ENCODE measurements around the gene FBXO27. TPM values are rescaled to one million over a fixed set of nuclear protein-coding genes. Genes with fewer than 3 reads are reported as not detected.
"Not testable (repeated sequence)": the region's sequence is repeated elsewhere in the genome, so short reads cannot be mapped to it uniquely, and the experiment has no call there.

The FBXO27 gene, protein sequence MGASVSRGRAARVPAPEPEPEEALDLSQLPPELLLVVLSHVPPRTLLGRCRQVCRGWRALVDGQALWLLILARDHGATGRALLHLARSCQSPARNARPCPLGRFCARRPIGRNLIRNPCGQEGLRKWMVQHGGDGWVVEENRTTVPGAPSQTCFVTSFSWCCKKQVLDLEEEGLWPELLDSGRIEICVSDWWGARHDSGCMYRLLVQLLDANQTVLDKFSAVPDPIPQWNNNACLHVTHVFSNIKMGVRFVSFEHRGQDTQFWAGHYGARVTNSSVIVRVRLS
- polyA plus RNA-seq (2013, experiment 1 of 2; ENCODE audit: insufficient read length) = 2.5 TPM
- 2.2 TPM for polyA plus RNA-seq (2013, experiment 2 of 2; ENCODE audit: insufficient read length)

DNA sequence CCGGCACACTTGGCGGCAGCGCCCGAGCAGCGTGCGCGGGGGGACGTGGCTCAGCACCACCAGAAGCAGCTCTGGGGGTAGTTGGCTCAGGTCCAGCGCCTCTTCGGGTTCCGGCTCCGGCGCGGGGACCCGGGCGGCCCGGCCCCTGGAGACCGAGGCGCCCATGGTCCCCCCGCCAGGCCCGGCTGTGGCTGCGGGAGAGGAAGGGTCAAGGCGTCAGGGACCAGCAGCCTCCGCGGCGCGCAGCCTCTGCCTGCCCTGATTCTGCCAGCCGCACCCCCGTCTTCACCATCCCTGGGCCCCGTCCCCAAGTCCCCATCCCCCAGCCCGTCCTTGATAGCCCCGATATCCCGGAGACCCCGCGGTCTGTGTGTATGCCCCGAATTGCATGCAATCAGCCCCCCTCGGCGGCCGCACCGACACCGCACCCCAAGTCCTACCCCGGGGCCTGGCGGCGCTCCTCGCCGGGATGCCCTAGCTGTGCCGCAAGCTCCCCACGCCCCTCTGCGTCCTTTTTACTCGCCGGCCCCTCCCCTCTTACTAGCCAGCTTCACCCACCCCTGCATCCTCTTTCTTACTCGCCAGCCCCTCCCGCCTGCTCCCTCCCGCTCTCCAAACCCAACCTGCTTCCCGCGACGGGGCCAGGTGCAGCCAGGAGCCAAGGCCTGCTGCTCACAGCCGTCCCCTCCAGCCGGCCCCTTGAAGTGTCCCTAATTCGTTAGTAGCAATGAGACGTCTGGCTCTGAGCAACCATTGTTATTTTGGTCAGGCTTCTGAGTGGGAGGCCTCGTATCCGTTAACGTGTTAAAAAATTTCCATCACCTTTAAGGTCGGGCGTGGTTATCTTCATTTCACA is at the start of gene FBXO27:
Gene FBXO27 (minus strand): TSS at position 487 of the 856 bp plus-strand sequence. CDS start 322 bp downstream, at position 165.
- DNase-seq = no peak

DNA sequence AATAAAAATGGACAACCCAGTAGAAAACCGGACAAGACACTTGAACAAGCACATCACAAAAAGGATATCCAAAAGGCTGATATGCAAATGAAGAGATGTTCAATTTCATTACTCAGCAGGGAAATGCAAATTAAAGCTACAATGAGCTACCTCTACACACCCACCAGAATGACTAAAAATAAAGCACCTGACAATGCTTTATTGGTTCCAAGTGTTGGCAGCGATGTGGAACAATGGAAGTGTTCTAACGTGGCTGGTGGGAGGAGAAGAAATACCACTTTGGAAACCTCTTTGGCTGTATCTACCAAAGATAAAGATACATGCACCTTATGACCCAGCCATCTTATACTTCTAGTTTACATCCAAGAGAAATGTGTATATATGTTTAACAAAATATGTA is 48.1 kb upstream of the FBXO27 start:
- DNase-seq = no peak

DNA sequence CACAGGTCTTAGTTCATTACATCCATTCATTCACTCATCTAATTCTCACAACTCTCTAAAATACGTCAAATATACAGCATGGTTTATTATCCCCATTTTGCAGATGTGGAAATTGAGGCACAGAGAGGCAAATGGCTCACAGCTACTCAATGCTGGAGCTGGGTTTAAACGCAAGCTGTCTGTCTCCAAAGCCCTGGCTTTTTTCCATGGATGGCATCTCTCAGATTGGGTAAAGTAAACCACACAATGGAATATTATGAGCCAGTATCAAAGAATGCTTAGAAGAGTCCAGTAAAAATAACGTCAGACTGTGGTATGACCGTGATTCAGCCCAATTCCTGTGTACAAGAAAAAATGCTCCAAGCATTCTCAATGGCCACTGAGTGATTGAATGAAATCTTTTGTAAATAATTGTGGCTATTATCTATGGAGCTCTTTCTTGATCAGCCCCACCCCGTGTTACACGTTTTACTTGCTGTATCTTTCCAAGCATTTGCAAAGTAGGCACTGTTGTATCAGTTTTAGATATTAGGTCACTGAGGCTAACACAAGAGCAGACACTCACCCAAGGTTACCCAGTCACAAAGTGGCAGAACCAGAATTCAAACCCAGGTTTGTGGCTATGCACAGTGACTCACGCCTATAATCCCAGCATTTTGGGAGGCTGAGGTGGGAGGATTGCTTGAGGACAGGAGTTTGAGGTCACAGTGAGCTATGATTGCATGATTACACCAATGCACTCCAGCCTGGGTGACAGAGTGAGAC is 46.3 kb upstream of the FBXO27 start:
- peak; percentile 97 for DNase-seq

DNA sequence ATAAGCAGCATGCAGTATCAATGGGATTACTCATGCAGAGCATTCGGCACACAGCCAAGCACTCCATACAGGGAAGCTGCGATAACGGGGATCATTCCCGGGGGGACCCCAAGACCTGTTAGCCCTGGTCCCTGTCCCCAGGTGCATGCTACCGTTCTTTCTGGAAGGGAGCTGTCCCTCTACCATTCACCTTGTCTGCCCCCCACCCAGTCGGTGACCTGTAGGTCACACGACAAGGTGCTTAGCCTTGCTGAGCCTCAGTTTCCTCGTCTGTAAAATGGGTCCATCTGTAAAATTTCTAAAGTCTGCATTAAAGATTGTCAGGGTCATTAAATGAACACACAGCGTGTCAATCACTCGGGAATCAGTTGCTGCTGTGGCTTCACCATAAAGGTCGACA is 45.0 kb upstream of the FBXO27 start:
- DNase-seq = no peak

DNA sequence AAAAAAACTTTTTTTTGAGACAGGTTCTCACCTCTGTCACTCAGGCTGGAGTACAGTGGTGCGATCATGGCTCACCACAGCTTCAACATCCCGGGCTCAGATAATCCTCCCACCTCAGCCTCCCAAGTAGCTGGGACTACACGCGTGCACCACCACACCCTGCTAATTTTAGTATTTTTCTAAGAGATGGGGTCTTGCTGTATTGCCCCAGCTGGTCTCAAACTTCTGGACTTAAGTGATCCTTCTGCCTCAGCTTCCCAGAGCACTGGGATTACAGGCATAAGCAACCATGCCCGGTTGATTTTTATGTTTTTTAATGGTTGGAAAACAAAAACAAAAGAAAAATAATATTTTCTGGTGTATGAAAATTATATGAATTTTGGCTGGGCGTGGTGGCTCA is 42.6 kb upstream of the FBXO27 start:
- DNase-seq = no peak

DNA sequence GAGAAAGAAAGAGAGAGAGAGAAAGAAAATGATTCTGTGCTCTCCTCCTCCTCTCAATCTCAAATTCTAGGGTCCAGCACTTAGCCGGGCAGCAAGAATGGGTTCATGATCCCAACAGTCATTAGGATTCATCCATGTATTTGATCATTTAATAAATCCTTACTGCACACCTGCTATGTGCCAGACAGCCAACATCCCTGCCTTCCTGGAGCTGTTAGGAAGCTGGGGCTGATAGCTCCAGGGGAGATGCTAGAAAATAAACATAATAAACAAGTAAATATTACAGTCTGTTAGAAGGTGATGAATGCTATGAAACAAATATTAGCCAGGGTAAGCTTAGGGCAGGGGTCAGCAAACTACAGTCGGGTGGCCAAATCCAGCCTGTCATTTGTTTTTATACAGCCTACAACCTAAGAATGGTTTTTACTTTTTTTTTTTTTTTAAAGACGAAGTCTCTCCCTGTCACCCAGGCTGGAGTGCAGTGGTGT is 41.9 kb upstream of the FBXO27 start:
- no peak for DNase-seq

DNA sequence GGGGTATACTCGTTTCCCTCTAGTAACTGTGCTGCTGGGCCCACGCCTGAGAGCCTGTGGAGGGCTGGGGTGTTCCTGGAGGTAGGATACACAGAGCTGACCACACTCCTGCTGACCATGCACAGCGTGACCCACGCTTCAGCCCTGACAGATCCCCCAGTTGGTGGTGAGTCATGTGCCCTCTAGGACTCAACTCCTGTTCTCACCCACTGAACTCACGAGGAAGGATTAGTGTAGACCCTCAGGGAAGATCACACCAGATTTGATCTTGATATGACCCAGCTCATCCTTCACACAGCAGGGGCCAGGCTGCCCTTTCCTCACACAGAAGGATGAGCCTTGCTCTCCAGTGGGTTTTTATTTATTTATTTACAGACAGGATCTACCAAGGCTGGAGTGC is 38.5 kb upstream of the FBXO27 start:
- no peak for DNase-seq

DNA sequence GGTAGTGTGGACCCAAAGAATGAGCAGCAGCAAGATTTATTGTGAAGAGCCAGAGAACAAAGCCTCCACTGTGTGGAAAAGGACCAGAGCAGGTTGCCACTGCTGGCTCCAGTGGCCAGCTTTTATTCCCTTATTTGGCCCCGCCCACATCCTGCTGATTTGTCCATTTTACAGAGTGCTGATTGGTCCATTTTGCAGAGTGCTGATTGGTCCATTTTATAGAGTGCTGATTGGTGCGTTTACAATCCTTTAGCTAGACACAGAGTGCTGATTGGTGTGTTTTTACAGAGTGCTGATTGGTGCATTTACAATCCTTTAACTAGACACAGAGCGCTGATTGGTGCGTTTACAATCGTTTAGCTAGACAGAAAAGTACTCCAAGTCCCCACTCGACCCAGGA is 35.9 kb upstream of the FBXO27 start:
- DNase-seq = not testable (repeated sequence)

DNA sequence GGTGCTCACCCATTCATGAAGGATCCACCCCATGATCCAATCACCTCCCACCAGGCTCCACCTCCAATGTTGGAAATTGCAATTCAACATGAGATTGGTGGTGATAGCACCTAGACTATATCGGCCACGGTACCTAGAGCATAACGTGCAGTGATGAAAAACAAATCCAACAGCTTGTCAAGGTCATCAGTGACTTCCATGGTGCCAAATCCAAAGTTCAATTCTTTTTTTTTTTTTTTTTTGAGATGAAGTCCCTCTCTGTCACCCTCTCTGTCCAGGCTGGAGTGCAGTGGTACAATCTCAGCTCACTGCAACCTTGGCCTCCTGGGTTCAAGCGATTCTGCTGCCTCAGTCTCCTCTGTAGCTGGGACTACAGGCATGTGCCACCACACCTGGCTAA is 34.8 kb upstream of the FBXO27 start:
- DNase-seq = no peak

DNA sequence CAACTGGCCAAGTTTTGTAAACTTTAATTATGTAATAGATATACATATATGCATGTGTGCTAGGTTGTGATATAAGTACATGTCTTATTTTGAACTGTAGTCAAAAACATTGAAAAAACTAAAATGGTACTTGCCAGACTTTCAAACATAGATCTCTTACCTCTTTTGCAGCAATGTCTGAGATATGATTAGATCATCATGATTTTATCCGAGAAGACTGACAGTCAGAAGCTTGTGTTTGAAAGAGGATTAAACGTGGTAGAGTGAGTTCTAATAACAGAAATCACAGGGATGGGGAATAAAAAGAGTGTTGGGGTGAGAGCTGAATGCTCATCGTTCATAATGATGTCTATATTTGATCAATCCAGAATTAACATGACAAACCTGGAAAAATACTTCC is 33.6 kb upstream of the FBXO27 start:
- DNase-seq = no peak

DNA sequence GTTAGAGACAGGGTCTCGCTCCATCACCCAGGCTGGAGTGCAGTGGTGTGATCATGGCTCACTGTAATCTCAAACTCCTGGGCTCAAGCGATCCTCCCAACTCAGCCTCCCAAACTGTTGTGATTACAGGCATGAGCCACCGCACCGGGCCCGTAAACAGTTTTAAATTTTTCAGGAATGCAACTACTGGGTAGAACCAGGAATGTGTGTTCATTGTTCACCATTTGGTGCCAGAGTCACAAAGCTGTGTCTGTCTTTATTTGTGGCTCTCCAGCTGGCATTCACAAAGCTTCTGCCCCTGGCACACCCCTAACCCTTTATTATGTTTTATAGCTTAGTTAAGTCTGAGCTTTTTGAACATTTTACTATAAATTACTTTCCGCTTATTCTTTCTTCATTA is 32.1 kb upstream of the FBXO27 start:
- DNase-seq = no peak

DNA sequence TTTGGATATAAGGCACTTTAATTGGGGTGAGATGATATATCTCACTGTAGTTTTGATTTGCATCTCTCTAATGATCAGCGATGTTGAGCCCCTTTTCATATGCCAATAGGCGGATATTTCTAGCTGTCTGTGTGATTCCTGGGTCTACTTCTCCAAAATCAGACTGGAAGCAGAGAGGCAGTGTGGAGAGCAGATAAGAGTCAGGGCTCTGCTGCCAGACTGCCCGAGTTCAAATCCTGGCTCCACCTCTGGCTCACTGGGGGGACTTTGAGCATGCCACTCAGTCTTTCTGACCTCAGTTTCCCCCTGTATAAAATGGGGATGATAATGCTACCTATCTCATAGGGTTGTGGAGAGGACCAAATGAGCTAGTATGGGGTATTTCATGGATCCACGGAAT is 27.8 kb upstream of the FBXO27 start:
- DNase-seq = no peak

DNA sequence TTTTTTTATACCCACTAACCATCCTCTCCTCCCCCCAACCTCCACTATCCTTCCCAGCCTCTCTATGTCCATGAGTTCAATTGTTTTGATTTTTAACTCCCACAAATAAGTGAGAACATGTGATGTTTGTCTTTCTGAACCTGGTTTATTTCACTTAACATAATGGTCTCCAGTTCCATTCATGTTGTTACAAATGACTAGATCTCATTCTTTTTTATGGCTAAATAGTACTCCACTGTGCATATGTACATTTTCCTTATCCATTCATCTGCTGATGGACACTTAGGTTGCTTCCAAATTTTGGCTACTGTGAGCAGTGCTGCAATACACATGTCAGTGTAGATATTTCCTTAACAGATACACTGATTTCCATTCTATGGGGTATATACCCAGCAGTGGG is 27.0 kb upstream of the FBXO27 start:
- no peak for DNase-seq

DNA sequence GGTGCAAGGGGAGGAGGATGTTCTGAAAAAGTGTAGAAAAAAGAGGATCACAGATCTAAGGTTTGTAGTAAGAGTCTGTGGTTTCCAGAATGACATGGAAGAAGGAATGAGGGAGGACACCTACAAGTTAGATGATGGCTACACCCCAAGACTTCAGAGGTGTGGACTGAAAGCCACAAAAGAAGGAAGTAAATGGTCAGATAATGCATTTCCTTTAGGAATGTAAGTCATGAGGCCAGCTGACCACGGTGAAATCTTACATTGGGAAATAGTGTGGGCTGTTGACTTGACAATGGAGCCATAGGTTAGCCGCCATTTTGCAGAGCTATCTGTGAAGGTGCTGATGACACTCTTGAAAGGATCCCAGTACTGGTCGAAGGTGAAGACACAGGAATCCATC is 25.3 kb upstream of the FBXO27 start:
- no peak for DNase-seq

DNA sequence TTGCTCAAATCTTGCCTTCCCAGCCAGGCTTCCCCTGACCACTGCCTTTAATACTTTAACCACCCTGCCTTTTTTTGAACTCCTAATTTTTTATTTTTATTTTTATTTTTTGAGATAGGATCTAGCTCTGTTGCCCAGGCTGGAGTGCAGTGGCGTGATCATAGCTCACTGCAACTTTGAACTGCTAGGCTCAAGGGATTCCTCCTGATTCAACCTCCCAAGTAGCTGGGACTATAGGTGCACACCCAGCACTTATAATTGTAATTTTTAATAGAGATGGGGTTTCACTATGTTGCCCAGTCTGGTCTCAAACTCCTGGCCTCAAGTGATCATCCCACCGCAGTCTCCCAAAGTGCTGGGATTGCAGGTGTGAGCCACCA is 21.7 kb upstream of the FBXO27 start:
- no peak for DNase-seq

DNA sequence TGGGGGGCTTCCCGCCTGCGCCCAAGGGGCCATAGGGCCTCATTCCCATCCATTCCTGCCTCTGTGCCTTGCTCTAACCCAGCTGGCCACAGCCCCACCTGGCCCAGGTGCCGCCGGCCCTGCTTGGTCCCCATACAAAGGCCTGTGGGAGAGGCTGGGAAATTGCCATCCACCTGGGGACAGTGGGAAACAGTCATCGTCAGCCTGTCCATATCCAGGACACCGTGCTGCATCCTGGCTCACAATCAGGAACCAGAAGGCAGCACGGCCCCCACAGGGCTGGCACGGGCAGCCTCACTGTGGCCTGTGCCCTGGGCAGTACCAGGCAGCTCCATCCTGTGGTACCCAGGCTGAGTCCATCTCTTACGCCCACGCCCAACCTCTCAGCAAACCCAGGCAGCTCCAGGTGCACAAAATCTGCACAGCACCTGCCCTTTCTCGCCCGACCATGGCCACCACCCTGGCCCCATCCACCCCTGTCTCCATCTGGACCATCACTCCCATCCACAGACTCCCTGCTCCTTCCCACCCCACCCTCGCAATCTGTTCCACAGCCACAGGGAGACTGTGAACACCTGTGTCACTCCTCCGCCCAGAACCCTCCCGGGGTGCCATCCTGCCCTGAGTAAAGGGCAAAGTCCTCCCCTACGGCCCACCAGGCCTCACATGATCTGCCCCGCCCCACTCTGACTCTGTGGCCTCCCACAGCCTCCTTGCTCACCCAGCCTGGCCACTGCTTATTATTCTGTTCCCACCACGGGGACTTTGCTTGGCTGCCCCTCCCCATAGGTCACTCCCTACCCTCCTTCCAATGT is 21.1 kb upstream of the FBXO27 start:
- no peak for DNase-seq

DNA sequence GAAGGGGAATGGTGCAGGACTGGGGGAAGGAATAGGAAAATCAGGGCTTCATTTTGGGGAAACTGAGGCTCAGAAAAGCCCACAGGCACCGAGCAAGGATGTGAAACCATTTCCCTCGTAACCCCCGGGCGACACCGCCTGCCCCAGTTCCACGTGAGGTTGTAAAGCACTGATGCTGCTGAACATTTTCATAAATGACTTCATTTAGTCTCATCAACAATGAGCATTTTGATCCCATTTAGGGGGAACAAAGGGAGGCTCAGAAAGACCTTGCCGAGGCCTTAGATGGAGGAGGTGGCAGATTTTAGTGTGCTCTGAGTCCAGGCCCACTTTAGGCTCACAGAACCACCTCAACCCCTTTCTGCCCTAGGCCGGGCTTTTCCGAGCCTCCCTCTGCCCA is 20.5 kb upstream of the FBXO27 start:
- no peak for DNase-seq

DNA sequence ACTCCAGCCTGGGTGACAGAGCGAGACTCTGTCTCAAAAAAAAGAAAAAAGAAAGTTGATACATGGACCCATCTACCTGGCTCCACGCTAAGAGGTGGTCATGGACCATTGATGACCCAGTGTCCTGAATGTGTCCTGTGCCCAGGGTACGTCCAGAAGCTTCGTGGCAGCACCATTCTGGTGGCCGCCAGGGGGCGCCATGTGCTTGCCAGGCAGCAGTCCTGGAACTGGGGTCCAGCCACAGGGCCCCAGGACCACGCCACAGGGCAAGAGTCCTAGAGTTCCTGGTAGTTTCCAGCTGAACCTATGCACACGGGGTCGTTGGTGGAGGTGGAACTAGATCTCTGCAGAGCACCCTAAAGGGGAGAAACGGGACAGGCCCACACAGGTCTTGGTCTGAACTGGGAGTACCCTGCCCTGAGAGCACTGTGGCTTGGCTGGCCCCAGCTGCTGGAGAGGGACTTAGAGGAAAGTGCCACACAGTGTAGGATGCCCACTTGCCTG is 19.9 kb upstream of the FBXO27 start:
- peak; percentile 53 for DNase-seq

DNA sequence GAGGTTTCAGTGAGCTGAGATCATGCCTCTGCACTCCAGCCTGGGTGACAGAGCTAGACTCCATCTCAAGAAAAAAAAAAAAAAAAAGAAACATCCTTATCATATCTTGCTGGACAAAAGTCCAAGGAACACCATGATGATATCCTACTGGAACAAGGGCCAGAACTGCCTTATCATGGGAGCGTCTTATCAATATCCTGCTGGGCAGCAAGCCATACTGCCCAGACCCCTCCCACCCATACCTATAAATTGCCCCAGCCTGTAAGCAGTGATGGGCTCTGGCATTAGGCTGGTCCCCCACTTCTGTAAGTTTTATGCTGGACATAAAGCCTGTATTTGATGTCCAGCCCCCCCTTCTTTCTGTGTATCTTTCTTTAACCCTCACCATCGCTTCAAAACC is 14.7 kb upstream of the FBXO27 start:
- DNase-seq = no peak

DNA sequence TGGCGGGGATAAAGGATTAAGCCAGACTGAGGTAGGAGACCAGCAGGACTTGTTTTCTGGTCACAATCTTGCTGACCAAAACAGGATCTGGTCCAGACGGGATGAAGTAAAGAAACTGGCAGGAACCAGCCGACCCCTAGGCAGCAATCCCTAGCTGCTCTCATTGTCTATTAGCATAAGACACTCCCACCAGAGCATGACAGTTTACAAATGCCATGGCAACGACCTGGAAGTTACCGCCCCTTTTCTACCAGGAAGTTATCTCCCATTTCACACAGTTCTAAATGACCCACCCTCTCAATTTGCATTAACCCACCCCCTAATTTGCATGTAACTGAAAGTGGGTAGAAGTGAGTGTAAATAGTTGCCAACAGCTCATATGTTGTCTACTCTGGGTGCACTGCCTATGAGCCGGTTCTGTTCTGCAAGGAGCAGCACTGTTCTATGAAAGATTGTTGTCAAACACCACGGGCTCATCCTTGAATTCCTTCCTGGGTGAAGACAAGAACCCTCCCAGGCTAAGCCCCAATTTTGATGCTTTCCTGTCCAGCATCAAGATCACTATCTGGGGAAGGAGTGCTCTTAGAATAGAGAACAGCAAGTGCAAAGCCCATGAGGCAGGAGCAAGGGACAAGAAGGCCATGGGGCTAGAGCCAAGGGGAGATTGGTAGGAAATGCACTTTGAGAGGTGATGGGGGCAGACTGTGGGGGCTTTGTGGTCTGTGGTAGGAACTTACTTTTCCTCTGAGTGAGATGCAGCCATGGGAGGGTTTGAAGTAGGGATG is 13.9 kb upstream of the FBXO27 start:
- DNase-seq = no peak

DNA sequence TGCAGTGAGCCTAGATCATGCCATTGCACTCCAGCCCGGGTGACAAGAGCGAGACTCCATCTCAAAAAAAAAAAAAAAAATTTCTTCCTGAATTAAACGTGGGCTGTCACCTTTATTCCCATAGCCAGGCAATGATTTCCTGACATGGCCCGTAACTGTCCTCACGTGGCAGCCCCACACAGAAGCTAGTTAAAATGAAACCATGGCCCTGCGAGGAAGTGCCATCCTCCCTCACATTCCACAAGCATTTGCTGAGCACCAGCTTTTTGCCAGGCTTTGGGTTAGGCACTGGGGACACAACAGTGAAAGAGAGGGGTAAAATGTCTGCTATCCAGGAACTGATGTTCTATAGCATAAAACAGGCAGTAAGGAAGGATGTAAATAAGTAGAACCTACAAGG is 13.2 kb upstream of the FBXO27 start:
- DNase-seq = no peak
